Natural killer cell (primary cell): ENCODE results near the gene VSIG10L2. TPM values are rescaled to one million over a fixed set of nuclear protein-coding genes. Genes with fewer than 3 reads are reported as not detected.

ENCODE experiments used
- ATAC-seq, 3 donors: fragments of 150-1000 bp in 2 of 3; fragments of 200-7000 bp in 1 of 3; cut with Tn5 transposase; 1 replicate in 1 of 3; 2 replicates in 2 of 3; pipeline ENCODE4 v1.10.0; 2021; ENCODE audit warnings: mild to moderate bottlenecking in 2 of 3, moderate library complexity in 2 of 3
- DNase-seq, 2 donors: peaks; one replicate each; pipeline versions ENCODE4 v3.0.0 to v3.0.0-alpha.2; 2013 to 2021; ENCODE audit warnings: mixed read lengths in 1 of 2
- H3K27ac ChIP-seq: one replicate; pipeline ENCODE4 v1.5.1; 2013; ENCODE audit warnings: mild to moderate bottlenecking, low read length
- H3K27me3 ChIP-seq: one replicate; pipeline ENCODE4 v1.6.1; 2013; ENCODE audit warnings: low read length; ENCODE audit not compliant: control insufficient read depth, insufficient read depth
- H3K36me3 ChIP-seq: one replicate; pipeline ENCODE4 v1.6.1; 2013; ENCODE audit warnings: low read length; ENCODE audit not compliant: control insufficient read depth, insufficient read depth
- H3K4me1 ChIP-seq: one replicate; pipeline ENCODE4 v1.6.1; 2013; ENCODE audit warnings: low read length; ENCODE audit not compliant: control insufficient read depth, insufficient read depth
- H3K4me3 ChIP-seq: one replicate; pipeline ENCODE4 v1.5.1; 2013; ENCODE audit warnings: low read length
- H3K9me3 ChIP-seq: one replicate; pipeline ENCODE4 v1.6.1; 2013; ENCODE audit warnings: low read length; ENCODE audit not compliant: control insufficient read depth, insufficient read depth
- H3K27ac Mint-ChIP-seq, 2 donors: one replicate each; pipeline ENCODE4 v1.8.0; 2022; ENCODE audit warnings: mild to moderate bottlenecking in 2 of 2, mixed read lengths in 2 of 2, moderate library complexity in 1 of 2
- H3K27me3 Mint-ChIP-seq, 2 donors: one replicate each; pipeline ENCODE4 v1.8.0; 2022; ENCODE audit warnings: low read depth in 2 of 2, mixed read lengths in 2 of 2
- H3K36me3 Mint-ChIP-seq: one replicate; pipeline ENCODE4 v1.8.0; 2022; ENCODE audit warnings: mixed read lengths
- H3K4me1 Mint-ChIP-seq, 2 donors: one replicate each; pipeline ENCODE4 v1.8.0; 2022; ENCODE audit warnings: mixed read lengths in 2 of 2
- H3K4me3 Mint-ChIP-seq: one replicate; pipeline ENCODE4 v1.8.0; 2022; ENCODE audit warnings: mild to moderate bottlenecking, moderate library complexity, mixed read lengths
- H3K9me3 Mint-ChIP-seq, 2 donors: one replicate each; pipeline ENCODE4 v1.8.0; 2022; ENCODE audit warnings: mixed read lengths in 2 of 2
- WGBS: methylation state at CpG from one replicate; pipeline ENCODE4 v1.1.7; 2013; ENCODE audit warnings: missing lambda C conversion rate; ENCODE audit not compliant: insufficient coverage; 5-methylcytosine and 5-hydroxymethylcytosine counted together
- intact Hi-C: fragments of 100-400 bp; cut with micrococcal nuclease; formaldehyde crosslinking; loops from one replicate; pipeline ENCODE4 v1.14.2; 2022
- total RNA-seq, 4 donors: library from RNA; stranded (reverse); fragments of 120-200 nt in 1 of 4; gene quantifications; one replicate each; pipeline versions ENCODE4 v1.2.3 to v1.2.4, GENCODE V29; 2013 to 2022
- TF ChIP-seq, protein P1 (sequence below): fragments of 200-600 bp; IDR thresholded peaks from one replicate; pipeline ENCODE4 v1.8.0; 2022; ENCODE audit warnings: antibody characterized with exemption

Gene VSIG10L2
- total RNA-seq, 3 donors from 2014 or later (not counting 1 experiment from before 2014, with no cell fraction given) = not detected

GRCh38 chr11:125976156-125976555, 30.3 kb downstream of the VSIG10L2 start:
- no peaks in the 10 kb centered on the region for H3K36me3 Mint-ChIP-seq
- Histone ChIP-seq H3K27ac (no peak overlapping the region), H3K4me3 (no peak overlapping the region), H3K27me3 (no peaks in the 10 kb centered on the region), H3K36me3 (no peaks in the 10 kb centered on the region), H3K4me1 (no peaks in the 10 kb centered on the region), H3K9me3 (no peaks in the 10 kb centered on the region)
- intact Hi-C loops = no loop called here
- no peaks in the 10 kb centered on the region for H3K9me3 Mint-ChIP-seq
- H3K27me3 Mint-ChIP-seq = peaks cover 2 to 30% of the 10 kb centered on the region in 2 donors
- DNase-seq = no peak
- no peak overlapping the region for H3K4me3 Mint-ChIP-seq
- no peak overlapping the region for H3K27ac Mint-ChIP-seq
- H3K4me1 Mint-ChIP-seq = peaks cover 0 to 5% of the 10 kb centered on the region in 2 donors
- TF ChIP-seq, protein P1, sequence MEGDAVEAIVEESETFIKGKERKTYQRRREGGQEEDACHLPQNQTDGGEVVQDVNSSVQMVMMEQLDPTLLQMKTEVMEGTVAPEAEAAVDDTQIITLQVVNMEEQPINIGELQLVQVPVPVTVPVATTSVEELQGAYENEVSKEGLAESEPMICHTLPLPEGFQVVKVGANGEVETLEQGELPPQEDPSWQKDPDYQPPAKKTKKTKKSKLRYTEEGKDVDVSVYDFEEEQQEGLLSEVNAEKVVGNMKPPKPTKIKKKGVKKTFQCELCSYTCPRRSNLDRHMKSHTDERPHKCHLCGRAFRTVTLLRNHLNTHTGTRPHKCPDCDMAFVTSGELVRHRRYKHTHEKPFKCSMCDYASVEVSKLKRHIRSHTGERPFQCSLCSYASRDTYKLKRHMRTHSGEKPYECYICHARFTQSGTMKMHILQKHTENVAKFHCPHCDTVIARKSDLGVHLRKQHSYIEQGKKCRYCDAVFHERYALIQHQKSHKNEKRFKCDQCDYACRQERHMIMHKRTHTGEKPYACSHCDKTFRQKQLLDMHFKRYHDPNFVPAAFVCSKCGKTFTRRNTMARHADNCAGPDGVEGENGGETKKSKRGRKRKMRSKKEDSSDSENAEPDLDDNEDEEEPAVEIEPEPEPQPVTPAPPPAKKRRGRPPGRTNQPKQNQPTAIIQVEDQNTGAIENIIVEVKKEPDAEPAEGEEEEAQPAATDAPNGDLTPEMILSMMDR = no peak
- ATAC-seq = no peak

- WGBS = 100% methylated on average over 1 of the region's 3 CpGs
- no peaks in the 10 kb centered on the region for H3K4me1 ChIP-seq
- ATAC-seq (no peak), DNase-seq (no peak)
- no peak overlapping the region for H3K4me3 ChIP-seq
- no peak overlapping the region for H3K27ac ChIP-seq
- H3K27me3 ChIP-seq = no peaks in the 10 kb centered on the region
- no peaks in the 10 kb centered on the region for H3K36me3 ChIP-seq
- Mint-ChIP-seq H3K9me3 (no peaks in the 10 kb centered on the region), H3K4me1 (peaks cover 0 to 5% of the 10 kb centered on the region in 2 donors), H3K4me3 (no peak overlapping the region), H3K36me3 (no peaks in the 10 kb centered on the region), H3K27ac (no peak overlapping the region), H3K27me3 (peaks cover 2 to 30% of the 10 kb centered on the region in 2 donors)
- intact Hi-C loops = no loop called here
- TF ChIP-seq, protein P1 = no peak
- H3K9me3 ChIP-seq = no peaks in the 10 kb centered on the region
These were observed 31.5 kb downstream of the VSIG10L2 start for GRCh38 chr11:125977333-125977732.

DNA sequence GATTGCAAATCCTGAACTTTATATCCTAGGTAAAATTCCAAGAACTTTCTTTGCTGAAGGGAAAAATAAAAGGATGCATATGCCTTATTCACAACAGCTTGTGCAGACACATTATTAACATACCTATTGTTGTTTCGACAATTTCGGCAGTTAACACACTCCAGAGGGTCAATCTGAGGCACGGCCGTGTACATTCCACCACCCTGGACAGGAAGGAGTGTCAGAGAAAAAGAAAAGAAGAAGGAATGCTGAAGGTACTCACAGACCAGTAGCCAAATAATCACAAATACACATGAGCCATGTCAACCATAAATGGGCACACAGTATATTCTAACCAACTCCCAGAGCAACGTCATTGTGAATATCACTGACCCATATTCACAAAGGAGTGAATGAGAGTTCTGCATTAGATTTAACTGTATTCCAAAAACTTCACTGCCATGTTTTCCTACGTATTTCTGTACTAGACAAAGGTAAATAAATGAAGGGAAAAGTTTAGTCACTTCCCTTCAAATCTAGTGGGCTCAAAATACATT, 32.4 kb downstream of the VSIG10L2 start:
- Histone ChIP-seq H3K27ac (no peak overlapping the region), H3K4me1 (no peaks in the 10 kb centered on the region), H3K27me3 (no peaks in the 10 kb centered on the region), H3K36me3 (no peaks in the 10 kb centered on the region), H3K4me3 (no peak overlapping the region), H3K9me3 (no peaks in the 10 kb centered on the region)
- Mint-ChIP-seq H3K9me3 (no peaks in the 10 kb centered on the region), H3K27me3 (peaks cover 0 to 37% of the 10 kb centered on the region in 2 donors), H3K36me3 (no peaks in the 10 kb centered on the region), H3K27ac (no peak overlapping the region), H3K4me1 (peaks cover 0 to 5% of the 10 kb centered on the region in 2 donors), H3K4me3 (no peak overlapping the region)
- no peak for ATAC-seq
- intact Hi-C loops = no loop called here
- DNase-seq = no peak
- TF ChIP-seq, protein P1 = no peak
- WGBS = 83% methylated on average over 1 of the region's 6 CpGs

GRCh38 chr11:125978778-125979407, 33.0 kb downstream of the VSIG10L2 start:
- H3K36me3 ChIP-seq = no peaks in the 10 kb centered on the region
- WGBS = 83% methylated on average over 1 of the region's 3 CpGs

More at GRCh38 chr11:125978778-125979407, 33.0 kb downstream of the VSIG10L2 start:
- no peaks in the 10 kb centered on the region for H3K27me3 ChIP-seq
- H3K9me3 Mint-ChIP-seq = no peaks in the 10 kb centered on the region
- no peak overlapping the region for H3K27ac ChIP-seq
- peaks cover 0 to 36% of the 10 kb centered on the region in 2 donors for H3K27me3 Mint-ChIP-seq
- ATAC-seq (no peak), DNase-seq (no peak)
- intact Hi-C loops = no loop called here
- no peaks in the 10 kb centered on the region for H3K4me1 ChIP-seq
- H3K4me3 ChIP-seq = no peak overlapping the region
- H3K4me3 Mint-ChIP-seq = no peak overlapping the region
- no peaks in the 10 kb centered on the region for H3K36me3 Mint-ChIP-seq
- H3K4me1 Mint-ChIP-seq = peaks cover 0 to 5% of the 10 kb centered on the region in 2 donors
- H3K9me3 ChIP-seq = no peaks in the 10 kb centered on the region
- TF ChIP-seq, protein P1 = no peak
- H3K27ac Mint-ChIP-seq = no peak overlapping the region
